HG03064 (cell line): ENCODE results near the gene TRMT2B.
"Not testable (repeated sequence)": the region's sequence is repeated elsewhere in the genome, so short reads cannot be mapped to it uniquely, and the experiment has no call there.

Experiments
- ATAC-seq: cut with Tn5 transposase; IDR thresholded peaks from one replicate; pipeline ENCODE4 v1.9.1; 2021; ENCODE audit warnings: low read depth; ENCODE audit not compliant: unreplicated experiment

Gene TRMT2B

GRCh38 chrX:101009090-101009489, 42.8 kb downstream of the TRMT2B start:
- no peak for ATAC-seq

GRCh38 chrX:100999451-100999850, 52.5 kb downstream of the TRMT2B start:
- no peak for ATAC-seq

DNA sequence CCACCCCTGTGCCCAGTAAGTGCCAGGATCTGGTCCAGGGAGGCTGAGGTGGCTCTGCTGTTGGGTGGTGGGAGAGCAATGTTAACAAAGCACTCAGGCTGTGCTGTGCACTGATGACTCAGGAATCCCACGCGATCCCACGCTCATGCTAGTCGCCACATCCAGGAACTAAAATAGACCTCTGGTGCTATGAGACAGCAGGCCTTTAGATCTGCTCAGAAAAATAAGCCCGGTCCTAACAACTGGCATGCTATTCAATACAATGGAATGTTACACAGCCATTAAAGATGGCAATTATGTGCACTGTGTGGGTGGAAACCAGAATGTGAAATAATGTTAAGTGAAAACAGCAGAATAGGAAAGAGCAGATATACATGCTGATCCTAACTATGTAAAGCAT, 56.4 kb downstream of the TRMT2B start:
- ATAC-seq = no peak

DNA sequence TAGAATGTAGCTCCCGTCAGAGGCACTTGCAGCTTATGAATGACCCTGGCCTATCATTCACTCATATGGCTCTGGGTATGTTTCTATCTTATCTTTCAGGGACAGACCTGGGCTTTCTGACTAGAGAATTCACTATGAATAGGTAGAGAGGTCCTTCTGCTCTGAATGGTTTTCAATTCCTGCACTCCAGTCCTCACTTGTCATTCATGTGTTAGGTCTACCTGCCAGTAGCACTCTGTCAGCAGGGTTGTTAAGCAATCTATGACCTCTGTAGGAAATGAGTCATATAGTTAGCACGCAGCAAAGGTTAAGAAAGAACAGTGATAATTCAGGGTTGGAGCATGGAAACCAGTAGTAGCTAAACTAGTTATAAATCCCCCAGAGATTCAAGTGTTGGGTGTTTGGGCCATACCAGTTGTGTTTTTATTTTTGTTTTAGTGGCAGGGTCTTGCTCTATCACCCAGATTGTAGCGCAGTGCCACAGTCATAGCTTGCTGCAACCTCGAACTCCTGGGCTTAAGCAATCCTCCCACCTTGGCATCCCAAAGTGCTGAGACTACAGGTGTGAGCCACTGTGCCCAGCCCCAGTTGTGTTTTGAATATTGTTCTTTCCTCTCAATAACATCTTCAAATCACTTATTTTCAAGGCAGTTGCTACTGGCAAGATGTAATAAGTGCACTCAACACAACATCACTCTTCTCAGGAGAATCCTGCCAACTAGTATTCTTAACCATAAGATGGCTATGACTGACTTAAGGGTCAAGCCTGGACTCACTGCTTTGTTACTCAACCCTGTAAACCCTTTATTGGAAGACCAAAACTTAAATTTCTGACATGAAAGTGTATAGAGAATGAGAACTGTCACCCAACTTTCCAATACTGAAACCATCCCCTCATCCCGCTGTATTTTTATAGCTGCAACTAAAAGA, 57.3 kb downstream of the TRMT2B start:
- peak; percentile 86 for ATAC-seq

GRCh38 chrX:100990139-100990538, 61.8 kb downstream of the TRMT2B start:
- no peak for ATAC-seq

GRCh38 chrX:100984818-100985217, 67.1 kb downstream of the TRMT2B start:
- ATAC-seq = no peak

- ATAC-seq = not testable (repeated sequence)
Observed at GRCh38 chrX:100981498-100981845, 70.4 kb downstream of the TRMT2B start.

GRCh38 chrX:100980608-100981497, 71.1 kb downstream of the TRMT2B start:
- ATAC-seq = no peak

GRCh38 chrX:100979881-100980607, 71.9 kb downstream of the TRMT2B start:
- ATAC-seq = no peak

DNA sequence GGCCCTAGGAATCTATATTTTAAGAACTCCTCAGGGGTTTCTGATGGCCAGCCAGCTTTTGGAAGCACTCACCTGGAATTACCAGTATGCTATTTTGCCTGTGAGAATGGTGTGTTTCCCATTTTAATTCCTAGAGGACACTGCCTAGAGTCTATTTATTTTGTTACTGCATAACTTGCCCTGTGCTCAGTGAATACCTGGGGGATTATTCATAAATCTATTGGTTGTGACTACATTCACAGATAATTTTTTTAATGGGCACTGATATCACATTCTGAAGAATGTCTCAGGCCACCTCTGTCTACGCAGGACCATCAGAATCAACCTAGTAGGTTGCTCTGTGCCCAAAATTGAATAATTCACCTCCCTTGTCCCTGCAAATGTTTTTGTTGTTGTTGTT, 75.7 kb downstream of the TRMT2B start:
- ATAC-seq = no peak

GRCh38 chrX:100975212-100975611, 76.7 kb downstream of the TRMT2B start:
- ATAC-seq = no peak

DNA sequence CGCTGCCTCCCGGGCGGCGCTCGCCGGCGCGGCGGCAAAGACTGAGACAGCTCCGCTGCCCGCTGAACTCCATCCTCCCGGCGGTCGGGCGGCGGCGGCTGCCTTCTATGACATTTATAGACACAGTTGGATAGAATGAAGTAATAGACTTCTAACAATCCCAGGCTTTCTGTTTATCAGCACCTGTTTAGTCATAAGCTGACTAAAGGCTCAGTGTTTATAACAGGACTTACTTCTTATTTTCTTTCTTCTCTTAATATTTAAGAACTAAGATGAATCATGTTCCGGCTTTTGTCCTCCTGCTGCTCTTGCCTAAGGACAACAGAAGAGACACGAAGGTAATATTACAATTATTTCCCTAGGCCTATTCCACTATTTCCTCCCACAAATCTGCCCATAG, 78.5 kb downstream of the TRMT2B start:
- no peak for ATAC-seq

- no peak for ATAC-seq
Observed at GRCh38 chrX:100969936-100970335, 82.0 kb downstream of the TRMT2B start.

GRCh38 chrX:100969408-100969807, 82.5 kb downstream of the TRMT2B start, which contains the start of gene ARL13A:
ARL13A (plus strand) TSS chrX:100969708; CDS start chrX:100973690, 3,982 bp downstream.
- no peak for ATAC-seq

- ATAC-seq = no peak
Observed at GRCh38 chrX:100964362-100964761, 87.5 kb downstream of the TRMT2B start.

DNA sequence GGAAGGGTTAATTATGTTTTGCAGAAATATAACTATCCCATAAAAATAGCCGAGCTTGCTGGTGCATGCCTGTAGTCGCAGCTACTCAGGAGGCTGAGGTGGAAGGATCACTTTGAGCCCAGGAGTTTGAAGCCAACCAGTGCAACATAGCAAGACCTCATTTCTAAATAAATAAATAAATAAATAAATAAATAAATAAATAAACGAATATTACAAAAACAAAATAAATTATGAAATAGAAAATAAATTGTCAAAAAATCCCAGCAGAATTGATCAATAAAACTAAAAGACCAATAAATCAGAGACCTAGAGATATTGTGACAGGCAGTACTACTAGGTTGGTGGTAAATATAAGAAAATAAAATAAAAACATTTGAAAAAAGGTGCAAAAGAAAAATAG, 89.1 kb downstream of the TRMT2B start:
- no peak for ATAC-seq
